ENCODE data around the gene LSM14A. TPM values are rescaled to one million over a fixed set of nuclear protein-coding genes. Genes with fewer than 3 reads are reported as not detected.

Gene LSM14A
- polyA plus RNA-seq, 3 donors = 73.2 to 91.8 (median 82.7) TPM

DNA sequence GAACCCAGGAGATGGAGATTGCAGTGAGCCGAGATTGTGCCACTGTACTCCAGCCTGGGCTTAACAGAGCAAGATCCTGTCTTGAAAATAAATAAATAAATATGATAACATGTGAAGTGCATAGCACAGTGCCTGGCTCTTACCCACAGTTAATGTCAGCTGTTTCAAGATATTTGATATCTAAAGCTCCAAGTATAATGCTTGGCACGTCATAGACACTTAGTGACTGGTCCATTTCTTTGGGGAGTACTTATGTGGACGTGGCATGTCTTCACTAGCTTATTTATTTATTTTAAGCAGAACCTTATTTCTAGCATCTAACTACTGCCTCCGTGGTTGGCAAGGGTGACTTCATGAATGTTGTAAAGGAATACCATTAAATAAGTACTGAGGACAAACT, 100.8 kb downstream of the LSM14A start:
- Mint-ChIP-seq H3K4me3 (peak overlapping the region in 1 of 2 donors; percentile 44), H3K27me3 (ENCODE audit: low read depth in 3 of 3) (peaks cover 44 to 51% (median 47%) of the 10 kb centered on the region in 3 donors), H3K36me3 (peaks cover 9 to 18% of the 10 kb centered on the region in 2 donors), H3K4me1 (peaks cover 24% of the 10 kb centered on the region), H3K27ac (no peak overlapping the region), H3K9me3 (peaks cover 0 to 3% (median 0%) of the 10 kb centered on the region in 7 donors)
- Histone ChIP-seq H3K27me3 (ENCODE audit: control insufficient read depth in 2 of 2, insufficient read depth in 2 of 2, low read length in 2 of 2) (peaks cover 14 to 45% of the 10 kb centered on the region in 2 donors), H3K79me2 (ENCODE audit: insufficient read depth, low read length) (no peaks in the 10 kb centered on the region), H2AFZ (ENCODE audit: insufficient read depth, low read depth, low read length, poor library complexity, severe bottlenecking) (no peak overlapping the region), H3K27ac (ENCODE audit: low read depth in 1 of 2, low read length in 2 of 2) (no peak overlapping the region), H3K4me2 (replicated peaks; ENCODE audit: extremely low read depth, low read length, poor library complexity, severe bottlenecking) (no peak overlapping the region), H4K20me1 (ENCODE audit: insufficient read depth, low read length) (no peaks in the 10 kb centered on the region), H3K4me1 (ENCODE audit: control insufficient read depth in 1 of 2, insufficient read depth in 2 of 2, low read length in 2 of 2) (peaks cover 23% of the 10 kb centered on the region in 2 donors), H3K9ac (ENCODE audit: insufficient read depth, low read length, poor library complexity, severe bottlenecking) (no peak overlapping the region), H3K9me3 (replicated peaks in 1 of 2; ENCODE audit: control insufficient read depth in 1 of 2, insufficient read depth in 1 of 2, low read length in 2 of 2) (no peaks in the 10 kb centered on the region), H3K4me3 (replicated peaks in 1 of 3; ENCODE audit: low read depth in 2 of 3, low read length in 3 of 3) (no peak overlapping the region), H3K36me3 (replicated peaks in 1 of 2; ENCODE audit: control insufficient read depth in 1 of 2, insufficient read depth in 2 of 2, low read length in 2 of 2) (no peaks in the 10 kb centered on the region)
- TF ChIP-seq, protein P1, sequence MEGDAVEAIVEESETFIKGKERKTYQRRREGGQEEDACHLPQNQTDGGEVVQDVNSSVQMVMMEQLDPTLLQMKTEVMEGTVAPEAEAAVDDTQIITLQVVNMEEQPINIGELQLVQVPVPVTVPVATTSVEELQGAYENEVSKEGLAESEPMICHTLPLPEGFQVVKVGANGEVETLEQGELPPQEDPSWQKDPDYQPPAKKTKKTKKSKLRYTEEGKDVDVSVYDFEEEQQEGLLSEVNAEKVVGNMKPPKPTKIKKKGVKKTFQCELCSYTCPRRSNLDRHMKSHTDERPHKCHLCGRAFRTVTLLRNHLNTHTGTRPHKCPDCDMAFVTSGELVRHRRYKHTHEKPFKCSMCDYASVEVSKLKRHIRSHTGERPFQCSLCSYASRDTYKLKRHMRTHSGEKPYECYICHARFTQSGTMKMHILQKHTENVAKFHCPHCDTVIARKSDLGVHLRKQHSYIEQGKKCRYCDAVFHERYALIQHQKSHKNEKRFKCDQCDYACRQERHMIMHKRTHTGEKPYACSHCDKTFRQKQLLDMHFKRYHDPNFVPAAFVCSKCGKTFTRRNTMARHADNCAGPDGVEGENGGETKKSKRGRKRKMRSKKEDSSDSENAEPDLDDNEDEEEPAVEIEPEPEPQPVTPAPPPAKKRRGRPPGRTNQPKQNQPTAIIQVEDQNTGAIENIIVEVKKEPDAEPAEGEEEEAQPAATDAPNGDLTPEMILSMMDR (IDR thresholded peaks at IDR 0.05) = no peak
- WGBS (ENCODE audit: insufficient coverage) = 80% methylated on average over 1 of the region's 4 CpGs
- DNase-seq = no peak
- intact Hi-C loops (cut with micrococcal nuclease) = no loop called here

DNA sequence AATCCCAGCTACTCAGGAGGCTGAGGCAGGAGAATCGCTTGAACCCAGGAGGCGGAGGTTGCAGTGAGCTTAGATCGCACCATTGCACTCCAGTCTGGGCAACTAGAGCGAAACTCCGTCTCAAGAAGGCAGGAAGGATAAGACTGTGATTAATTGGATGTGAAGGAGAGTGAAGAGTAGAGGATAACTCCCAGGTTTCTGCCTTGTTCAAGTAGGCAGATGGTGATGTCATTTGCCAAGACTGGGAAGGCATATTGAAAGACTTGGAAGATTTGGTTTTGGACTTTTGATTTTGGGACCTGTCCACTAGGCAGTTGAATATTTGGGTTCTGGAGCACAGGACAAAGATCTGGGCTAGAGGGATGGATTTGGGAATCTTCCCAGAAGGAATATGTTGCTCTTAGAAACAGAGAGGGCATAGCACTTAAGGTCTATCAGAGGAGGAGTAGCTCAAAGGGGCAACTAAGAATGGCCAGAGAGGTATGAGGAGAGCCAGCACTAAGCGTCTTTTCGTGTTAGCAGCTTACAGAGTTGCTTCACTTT, 102.1 kb downstream of the LSM14A start:
- Mint-ChIP-seq H3K36me3 (peaks cover 3 to 8% of the 10 kb centered on the region in 2 donors), H3K9me3 (peaks cover 0 to 3% (median 0%) of the 10 kb centered on the region in 7 donors), H3K27ac (peak overlapping the region in 1 of 7 donors; percentile 10), H3K4me1 (peaks cover 17% of the 10 kb centered on the region), H3K4me3 (peak overlapping the region in 1 of 2 donors; percentile 57), H3K27me3 (ENCODE audit: low read depth in 3 of 3) (peaks cover 38 to 48% (median 46%) of the 10 kb centered on the region in 3 donors)
- no peak overlapping the region for H3K27ac ChIP-seq (ENCODE audit: low read depth in 1 of 2, low read length in 2 of 2)
- peaks cover 14 to 37% of the 10 kb centered on the region in 2 donors for H3K27me3 ChIP-seq (ENCODE audit: control insufficient read depth in 2 of 2, insufficient read depth in 2 of 2, low read length in 2 of 2)
- TF ChIP-seq, protein P1 (IDR thresholded peaks at IDR 0.05) = no peak
- no peak overlapping the region for H3K4me2 ChIP-seq (replicated peaks; ENCODE audit: extremely low read depth, low read length, poor library complexity, severe bottlenecking)
- no peak overlapping the region for H2AFZ ChIP-seq (ENCODE audit: insufficient read depth, low read depth, low read length, poor library complexity, severe bottlenecking)
- no peak overlapping the region for H3K4me3 ChIP-seq (replicated peaks in 1 of 3; ENCODE audit: low read depth in 2 of 3, low read length in 3 of 3)
- H4K20me1 ChIP-seq (ENCODE audit: insufficient read depth, low read length) = no peaks in the 10 kb centered on the region
- no peaks in the 10 kb centered on the region for H3K36me3 ChIP-seq (replicated peaks in 1 of 2; ENCODE audit: control insufficient read depth in 1 of 2, insufficient read depth in 2 of 2, low read length in 2 of 2)
- intact Hi-C loops (cut with micrococcal nuclease) = no loop called here
- H3K4me1 ChIP-seq (ENCODE audit: control insufficient read depth in 1 of 2, insufficient read depth in 2 of 2, low read length in 2 of 2) = peaks cover 18 to 19% of the 10 kb centered on the region in 2 donors
- H3K79me2 ChIP-seq (ENCODE audit: insufficient read depth, low read length) = no peaks in the 10 kb centered on the region
- 91% methylated on average over 7 of the region's 7 CpGs for WGBS (ENCODE audit: insufficient coverage)
- no peaks in the 10 kb centered on the region for H3K9me3 ChIP-seq (replicated peaks in 1 of 2; ENCODE audit: control insufficient read depth in 1 of 2, insufficient read depth in 1 of 2, low read length in 2 of 2)
- DNase-seq = no peak
- no peak overlapping the region for H3K9ac ChIP-seq (ENCODE audit: insufficient read depth, low read length, poor library complexity, severe bottlenecking)

Measured in CD14-positive monocyte (primary cell).